WTC11 (cell line): ENCODE results near the gene HIGD1B. TPM values are rescaled to one million over a fixed set of nuclear protein-coding genes. Genes with fewer than 3 reads are reported as not detected.

Source experiments
- ATAC-seq: fragments of 200-7000 bp; cut with Tn5 transposase; 2 replicates; pipeline ENCODE4 v1.10.0; 2021; ENCODE audit warnings: mild to moderate bottlenecking, moderate library complexity
- CTCF ChIA-PET: fragments of 300-600 bp; sonication (Branson Sonifier 250); formaldehyde crosslinking; loops from one replicate; lab custom pipeline; 2021; ENCODE audit warnings: antibody characterized with exemption; lab: Charles Lee
- POLR2A ChIA-PET: fragments of 350-600 bp; sonication (Branson Sonifier 250); formaldehyde crosslinking; loops from one replicate; lab custom pipeline; 2021; ENCODE audit warnings: antibody characterized with exemption; lab: Charles Lee
- DNase-seq: peaks from one replicate; pipeline ENCODE4 v3.0.0; 2021; ENCODE audit warnings: low spot score
- H3K27ac Mint-ChIP-seq: 2 replicates; pipeline ENCODE4 v1.8.0; 2021; ENCODE audit warnings: mixed read lengths
- H3K27me3 Mint-ChIP-seq: 2 replicates; pipeline ENCODE4 v1.8.0; 2021; ENCODE audit warnings: low read depth, mild to moderate bottlenecking, moderate library complexity, mixed read lengths
- H3K36me3 Mint-ChIP-seq: 2 replicates; pipeline ENCODE4 v1.8.0; 2021; ENCODE audit warnings: mixed read lengths
- H3K4me1 Mint-ChIP-seq: 2 replicates; pipeline ENCODE4 v1.8.0; 2022; ENCODE audit warnings: mixed read lengths
- H3K4me3 Mint-ChIP-seq: 2 replicates; pipeline ENCODE4 v1.8.0; 2021; ENCODE audit warnings: mild to moderate bottlenecking, moderate library complexity, mixed read lengths
- H3K9me3 Mint-ChIP-seq: 2 replicates; pipeline ENCODE4 v1.8.0; 2021; ENCODE audit warnings: mixed read lengths
- AR ChIP-seq: fragments of 250-450 bp; sonication (Bioruptor Pico); IDR thresholded peaks from 2 replicates; pipeline ENCODE4 v1.9.0; 2021; ENCODE audit warnings: mild to moderate bottlenecking
- CBFB ChIP-seq: sonication (generic); formaldehyde crosslinking; IDR thresholded peaks from 2 replicates; pipeline ENCODE4 v1.8.1; 2022; ENCODE audit warnings: mild to moderate bottlenecking, low read depth, missing genetic modification reagents
- ERG ChIP-seq: fragments of 250-450 bp; sonication (Bioruptor Pico); IDR thresholded peaks from 2 replicates; pipeline ENCODE4 v1.8.0; 2021; ENCODE audit warnings: mild to moderate bottlenecking
- ESRRA ChIP-seq: sonication (generic); formaldehyde crosslinking; IDR thresholded peaks from 2 replicates; pipeline ENCODE4 v1.8.1; 2022; ENCODE audit warnings: mild to moderate bottlenecking, missing genetic modification reagents, borderline replicate concordance
- ETV6 ChIP-seq: sonication (generic); formaldehyde crosslinking; IDR thresholded peaks from 2 replicates; pipeline ENCODE4 v1.8.1; 2022; ENCODE audit warnings: mild to moderate bottlenecking, missing genetic modification reagents
- FOXP1 ChIP-seq: sonication (generic); formaldehyde crosslinking; IDR thresholded peaks from 2 replicates; pipeline ENCODE4 v1.8.0; 2022; ENCODE audit warnings: missing genetic modification reagents, mild to moderate bottlenecking, moderate library complexity, borderline replicate concordance
- GABPB1 ChIP-seq: sonication (generic); formaldehyde crosslinking; IDR thresholded peaks from 2 replicates; pipeline ENCODE4 v1.8.1; 2023; ENCODE audit warnings: mild to moderate bottlenecking, missing genetic modification reagents
- IRF2 ChIP-seq: sonication (generic); formaldehyde crosslinking; IDR thresholded peaks from 2 replicates; pipeline ENCODE4 v1.8.0; 2022; ENCODE audit warnings: low read depth, missing genetic modification reagents, borderline replicate concordance
- JAZF1 ChIP-seq: fragments of 250-450 bp; sonication (Bioruptor Pico); IDR thresholded peaks from 2 replicates; pipeline ENCODE4 v1.9.0; 2021; ENCODE audit warnings: moderate library complexity, mild to moderate bottlenecking, inconsistent platforms
- JUN ChIP-seq: sonication (generic); formaldehyde crosslinking; IDR thresholded peaks from 2 replicates; pipeline ENCODE4 v1.8.0; 2023; ENCODE audit warnings: mild to moderate bottlenecking, missing genetic modification reagents
- MAX ChIP-seq: sonication (generic); formaldehyde crosslinking; IDR thresholded peaks from 2 replicates; pipeline ENCODE4 v1.8.0; 2022; ENCODE audit warnings: mild to moderate bottlenecking, missing genetic modification reagents
- MYBL2 ChIP-seq: sonication (generic); formaldehyde crosslinking; IDR thresholded peaks from 2 replicates; pipeline ENCODE4 v1.8.1; 2023; ENCODE audit warnings: mild to moderate bottlenecking, moderate library complexity, missing genetic modification reagents
- NFE2L1 ChIP-seq: sonication (generic); formaldehyde crosslinking; IDR thresholded peaks from 2 replicates; pipeline ENCODE4 v1.8.1; 2023; ENCODE audit warnings: missing genetic modification reagents
- NR3C1 ChIP-seq: sonication (generic); formaldehyde crosslinking; conservative IDR thresholded peaks from 2 replicates; pipeline ENCODE4 v1.8.1; 2023; ENCODE audit warnings: low read depth, mild to moderate bottlenecking, missing genetic modification reagents
- OVOL2 ChIP-seq: fragments of 250-450 bp; sonication (Bioruptor Pico); IDR thresholded peaks from 2 replicates; pipeline ENCODE4 v1.9.0; 2021; ENCODE audit warnings: mild to moderate bottlenecking, borderline replicate concordance
- PRRX2 ChIP-seq: fragments of 250-450 bp; sonication (Bioruptor Pico); IDR thresholded peaks from 2 replicates; pipeline ENCODE4 v1.8.0; 2021; ENCODE audit warnings: mild to moderate bottlenecking
- RELA ChIP-seq: sonication (generic); formaldehyde crosslinking; IDR thresholded peaks from 2 replicates; pipeline ENCODE4 v1.8.1; 2022; ENCODE audit warnings: missing genetic modification reagents, mild to moderate bottlenecking, borderline replicate concordance
- SMAD4 ChIP-seq: sonication (generic); formaldehyde crosslinking; IDR thresholded peaks from 2 replicates; pipeline ENCODE4 v1.8.0; 2022; ENCODE audit warnings: mild to moderate bottlenecking, missing genetic modification reagents
- TEAD4 ChIP-seq: sonication (generic); formaldehyde crosslinking; IDR thresholded peaks from 2 replicates; pipeline ENCODE4 v1.8.0; 2022; ENCODE audit warnings: mild to moderate bottlenecking, missing genetic modification reagents
- ZBTB43 ChIP-seq: sonication (generic); formaldehyde crosslinking; IDR thresholded peaks from 2 replicates; pipeline ENCODE4 v1.8.1; 2023; ENCODE audit warnings: mild to moderate bottlenecking, missing genetic modification reagents
- ZNF121 ChIP-seq: sonication (generic); formaldehyde crosslinking; IDR thresholded peaks from 2 replicates; pipeline ENCODE4 v1.8.0; 2023; ENCODE audit warnings: missing genetic modification reagents
- ZNF138 ChIP-seq: sonication (generic); formaldehyde crosslinking; conservative IDR thresholded peaks from 2 replicates; pipeline ENCODE4 v1.8.1; 2022; ENCODE audit warnings: mild to moderate bottlenecking, moderate library complexity, missing genetic modification reagents
- ZNF317 ChIP-seq: sonication (generic); formaldehyde crosslinking; IDR thresholded peaks from 2 replicates; pipeline ENCODE4 v1.8.1; 2023; ENCODE audit warnings: low read depth, mild to moderate bottlenecking, moderate library complexity, missing genetic modification reagents, borderline replicate concordance
- ZNF512 ChIP-seq: sonication (generic); formaldehyde crosslinking; IDR thresholded peaks from 2 replicates; pipeline ENCODE4 v1.8.1; 2022; ENCODE audit warnings: missing genetic modification reagents, borderline replicate concordance
- ZSCAN18 ChIP-seq: fragments of 250-450 bp; sonication (Bioruptor Pico); IDR thresholded peaks from 2 replicates; pipeline ENCODE4 v2.1.2; 2022; ENCODE audit warnings: mild to moderate bottlenecking, moderate library complexity
- total RNA-seq: library from RNA; stranded (reverse); gene quantifications from 3 replicates; pipeline ENCODE4 v1.2.3, GENCODE V29; 2021

Gene HIGD1B
- total RNA-seq, 1 experiment from 2014 or later: not detected

- TF ChIP-seq AR (CRISPR knock-in tag): no peak
- TF ChIP-seq NFE2L1 (CRISPR knock-in tag): no peak
- TF ChIP-seq ZNF317 (CRISPR knock-in tag): no peak
- TF ChIP-seq JUN (CRISPR knock-in tag): no peak
- no peak for TF ChIP-seq IRF2
Measured at GRCh38 chr17:44859701-44860100, 12.0 kb downstream of the HIGD1B start (continued).

- no peaks in the 10 kb centered on the region for H3K4me1 Mint-ChIP-seq
- no peaks in the 10 kb centered on the region for H3K27me3 Mint-ChIP-seq
- no peak for ATAC-seq
- CTCF ChIA-PET: interaction anchor here (8.0 kb wide), 1 partner anchor 85 kb away, joined by 103 read pairs; no protein-coding TSS in a partner anchor
- no peak overlapping the region for H3K27ac Mint-ChIP-seq
- no peak for DNase-seq
- peaks cover 57% of the 10 kb centered on the region for H3K36me3 Mint-ChIP-seq
- no peak for TF ChIP-seq MAX (CRISPR knock-in tag)
- TF ChIP-seq ETV6 (CRISPR knock-in tag): no peak
- no peak for TF ChIP-seq NR3C1 (CRISPR knock-in tag)
- no peak for TF ChIP-seq CBFB
- TF ChIP-seq ZNF138 (CRISPR knock-in tag): no peak
- TF ChIP-seq JAZF1 (CRISPR knock-in tag): no peak
- TF ChIP-seq NFE2L1 (CRISPR knock-in tag): no peak
- no peak for TF ChIP-seq GABPB1 (CRISPR knock-in tag)
- TF ChIP-seq ZNF512: no peak
- H3K4me3 Mint-ChIP-seq: no peak overlapping the region
- POLR2A ChIA-PET: no interaction called here
- H3K9me3 Mint-ChIP-seq: no peaks in the 10 kb centered on the region
Measured at GRCh38 chr17:44862278-44862914, 14.7 kb downstream of the HIGD1B start.

GRCh38 chr17:44863061-44863918 lies 15.6 kb downstream of the HIGD1B start:
- POLR2A ChIA-PET: no interaction called here
- no peaks in the 10 kb centered on the region for H3K9me3 Mint-ChIP-seq

More at GRCh38 chr17:44863061-44863918, 15.6 kb downstream of the HIGD1B start:
- ATAC-seq: no peak
- H3K36me3 Mint-ChIP-seq: peaks cover 63% of the 10 kb centered on the region
- CTCF ChIA-PET: interaction anchor here (1.3 to 8.0 kb wide), 2 partner anchors 15 to 86 kb away, joined by 4 to 103 read pairs; no protein-coding TSS in a partner anchor
- no peak for DNase-seq
- TF ChIP-seq OVOL2 (CRISPR knock-in tag): no peak
- TF ChIP-seq TEAD4: no peak
- TF ChIP-seq ZSCAN18 (CRISPR knock-in tag): no peak
- TF ChIP-seq ESRRA (CRISPR knock-in tag): no peak
- TF ChIP-seq CBFB: no peak
- TF ChIP-seq MYBL2 (CRISPR knock-in tag): no peak
- no peak for TF ChIP-seq FOXP1 (CRISPR knock-in tag)
- no peak for TF ChIP-seq NR3C1 (CRISPR knock-in tag)
- TF ChIP-seq SMAD4 (CRISPR knock-in tag): no peak
- TF ChIP-seq PRRX2 (CRISPR knock-in tag): no peak
- no peak for TF ChIP-seq ZBTB43 (CRISPR knock-in tag)
- no peak for TF ChIP-seq RELA
- no peak for TF ChIP-seq ERG (CRISPR knock-in tag)
- TF ChIP-seq ZNF121 (CRISPR knock-in tag): no peak
- no peaks in the 10 kb centered on the region for H3K4me1 Mint-ChIP-seq
- H3K27me3 Mint-ChIP-seq: no peaks in the 10 kb centered on the region
- no peak overlapping the region for H3K27ac Mint-ChIP-seq
- no peak overlapping the region for H3K4me3 Mint-ChIP-seq
